ACC112 (cell line): ENCODE measurements around the gene OR3A3.
"Not testable (repeated sequence)": the region's sequence is repeated elsewhere in the genome, so short reads cannot be mapped to it uniquely, and the experiment has no call there.

Experiments used
- H2AFZ ChIP-seq: fragments of 200-600 bp; sonication (generic); one replicate; pipeline ENCODE4 v1.6.0; 2017; ENCODE audit warnings: antibody characterized with exemption, low read length; ENCODE audit not compliant: unreplicated experiment
- H3K27ac ChIP-seq: fragments of 200-600 bp; sonication (generic); 2 replicates; pipeline ENCODE4 v1.5.1; 2014; ENCODE audit warnings: low read depth, mild to moderate bottlenecking, antibody characterized with exemption, low read length, moderate library complexity
- H3K27me3 ChIP-seq: fragments of 200-600 bp; sonication (generic); 2 replicates; pipeline ENCODE4 v1.6.1; 2014; ENCODE audit warnings: mild to moderate bottlenecking, antibody characterized with exemption, low read length, moderate library complexity, mixed read lengths; ENCODE audit not compliant: insufficient read depth
- H3K36me3 ChIP-seq: fragments of 200-600 bp; sonication (generic); 2 replicates; pipeline ENCODE4 v1.6.1; 2016; ENCODE audit warnings: mild to moderate bottlenecking, antibody characterized with exemption, low read length, moderate library complexity, mixed read lengths; ENCODE audit not compliant: insufficient read depth
- H3K4me1 ChIP-seq: fragments of 200-600 bp; sonication (generic); one replicate; pipeline ENCODE4 v1.6.1; 2016; ENCODE audit warnings: low read length, mixed read lengths; ENCODE audit not compliant: insufficient read depth, unreplicated experiment, control insufficient read depth
- H3K4me3 ChIP-seq: fragments of 200-600 bp; sonication (generic); 2 replicates; pipeline ENCODE4 v1.5.1; 2014; ENCODE audit warnings: mild to moderate bottlenecking, low read depth, low read length
- H3K79me2 ChIP-seq: fragments of 200-600 bp; sonication (generic); one replicate; pipeline ENCODE4 v1.6.0; 2016; ENCODE audit warnings: low read length; ENCODE audit not compliant: control insufficient read depth, unreplicated experiment, insufficient read depth

Gene OR3A3

DNA sequence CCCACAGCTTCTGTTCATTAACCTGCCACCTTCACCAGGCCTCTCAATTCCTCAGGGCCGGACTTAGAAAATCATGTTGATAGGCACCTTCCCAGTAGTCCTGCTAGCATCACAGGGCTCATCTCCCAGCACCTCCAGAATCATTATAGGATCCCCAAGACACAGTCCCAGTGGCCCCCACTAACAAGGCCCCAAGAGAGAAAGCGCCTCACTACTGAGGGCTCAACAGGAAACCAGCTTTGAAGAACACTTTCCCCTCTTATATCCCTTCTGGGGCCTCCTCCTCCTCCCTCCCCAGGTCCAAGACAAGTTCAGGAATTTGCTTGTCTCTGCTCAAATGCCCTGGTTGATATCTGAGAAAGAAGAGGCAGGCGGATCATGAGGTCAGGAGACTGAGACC lies at the start of gene OR3A3:
Gene OR3A3, plus strand, starts transcription at position 301 of the 400 bp plus-strand sequence.
- no peaks in the 10 kb centered on the region for H3K36me3 ChIP-seq
- no peaks in the 10 kb centered on the region for H3K79me2 ChIP-seq
- no peak within 1 kb of the TSS for H3K27ac ChIP-seq
- no peaks in the 10 kb centered on the region for H3K27me3 ChIP-seq
- H3K4me1 ChIP-seq: no peaks in the 10 kb centered on the region
- no peak within 1 kb of the TSS for H3K4me3 ChIP-seq
- H2AFZ ChIP-seq: no peak within 1 kb of the TSS

DNA sequence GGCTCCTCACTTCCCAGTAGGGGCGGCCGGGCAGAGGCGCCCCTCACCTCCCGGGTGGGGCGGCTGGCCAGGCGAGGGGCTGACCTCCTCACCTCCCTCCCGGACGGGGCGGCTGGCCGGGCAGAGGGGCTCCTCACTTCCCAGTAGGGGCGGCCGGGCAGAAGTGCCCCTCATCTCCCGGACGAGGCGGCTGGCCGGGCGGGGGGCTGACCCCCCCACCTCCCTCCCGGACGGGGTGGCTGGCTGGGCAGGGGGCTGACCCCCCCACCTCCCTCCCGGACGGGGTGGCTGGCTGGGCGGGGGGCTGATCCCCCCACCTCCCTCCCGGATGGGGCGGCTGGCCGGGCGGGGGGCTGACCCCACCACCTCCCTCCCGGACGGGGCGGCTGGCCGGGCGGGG lies 40.0 kb upstream of the OR3A3 start:
- H3K79me2 ChIP-seq, H2AFZ ChIP-seq, H3K27ac ChIP-seq, H3K36me3 ChIP-seq, H3K4me1 ChIP-seq, H3K27me3 ChIP-seq, H3K4me3 ChIP-seq: not testable (repeated sequence)

DNA sequence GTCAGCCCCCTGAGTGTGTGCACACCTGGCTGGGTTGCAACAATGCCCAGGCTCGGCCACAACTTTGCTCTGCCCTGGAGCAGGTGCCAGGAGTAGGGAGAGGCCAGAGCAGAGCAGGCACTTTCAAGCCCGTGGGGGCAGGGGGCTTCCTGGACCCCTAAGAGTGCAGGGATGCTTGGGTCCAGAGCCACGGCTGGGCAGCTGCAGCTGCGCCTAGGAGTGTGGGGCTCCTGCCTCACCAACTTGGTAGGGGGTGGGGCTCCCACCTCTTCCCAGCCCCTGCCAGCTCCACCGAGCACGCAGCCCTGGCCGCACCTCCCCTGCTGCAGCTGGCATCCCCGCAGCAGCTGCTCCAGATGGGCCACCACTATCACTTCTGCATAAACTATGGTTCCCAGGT lies 32.8 kb upstream of the OR3A3 start:
- no peak overlapping the region for H3K4me3 ChIP-seq
- no peaks in the 10 kb centered on the region for H3K4me1 ChIP-seq
- no peaks in the 10 kb centered on the region for H3K79me2 ChIP-seq
- H3K27me3 ChIP-seq: peaks cover 7% of the 10 kb centered on the region; the same call in 1 of the 2 replicates
- no peaks in the 10 kb centered on the region for H3K36me3 ChIP-seq
- H2AFZ ChIP-seq: no peak overlapping the region
- H3K27ac ChIP-seq: no peak overlapping the region

DNA sequence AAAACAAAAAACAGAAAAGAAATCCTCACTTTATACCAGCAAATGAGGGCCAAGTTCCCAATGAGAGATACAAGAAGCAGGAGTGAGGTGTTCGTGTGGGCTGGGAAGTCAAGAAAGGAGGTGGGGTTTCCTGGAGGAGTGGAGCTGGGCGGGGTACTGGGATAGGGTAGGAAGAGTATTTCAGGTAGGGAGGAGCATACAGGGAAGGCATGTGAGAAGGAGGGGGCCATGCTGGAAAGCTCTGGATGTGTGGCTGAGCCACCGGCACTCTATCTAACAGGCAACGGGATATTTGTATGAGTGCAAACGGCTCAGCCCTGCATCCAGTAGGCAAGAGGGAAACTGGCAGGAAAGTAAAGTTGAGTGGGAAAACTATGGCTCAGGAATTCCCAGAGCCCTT lies 29.2 kb upstream of the OR3A3 start:
- H3K4me1 ChIP-seq: no peaks in the 10 kb centered on the region
- H3K27ac ChIP-seq: no peak overlapping the region
- H3K79me2 ChIP-seq: no peaks in the 10 kb centered on the region
- no peaks in the 10 kb centered on the region for H3K36me3 ChIP-seq
- no peak overlapping the region for H2AFZ ChIP-seq
- peaks cover 19% of the 10 kb centered on the region for H3K27me3 ChIP-seq
- no peak overlapping the region for H3K4me3 ChIP-seq

DNA sequence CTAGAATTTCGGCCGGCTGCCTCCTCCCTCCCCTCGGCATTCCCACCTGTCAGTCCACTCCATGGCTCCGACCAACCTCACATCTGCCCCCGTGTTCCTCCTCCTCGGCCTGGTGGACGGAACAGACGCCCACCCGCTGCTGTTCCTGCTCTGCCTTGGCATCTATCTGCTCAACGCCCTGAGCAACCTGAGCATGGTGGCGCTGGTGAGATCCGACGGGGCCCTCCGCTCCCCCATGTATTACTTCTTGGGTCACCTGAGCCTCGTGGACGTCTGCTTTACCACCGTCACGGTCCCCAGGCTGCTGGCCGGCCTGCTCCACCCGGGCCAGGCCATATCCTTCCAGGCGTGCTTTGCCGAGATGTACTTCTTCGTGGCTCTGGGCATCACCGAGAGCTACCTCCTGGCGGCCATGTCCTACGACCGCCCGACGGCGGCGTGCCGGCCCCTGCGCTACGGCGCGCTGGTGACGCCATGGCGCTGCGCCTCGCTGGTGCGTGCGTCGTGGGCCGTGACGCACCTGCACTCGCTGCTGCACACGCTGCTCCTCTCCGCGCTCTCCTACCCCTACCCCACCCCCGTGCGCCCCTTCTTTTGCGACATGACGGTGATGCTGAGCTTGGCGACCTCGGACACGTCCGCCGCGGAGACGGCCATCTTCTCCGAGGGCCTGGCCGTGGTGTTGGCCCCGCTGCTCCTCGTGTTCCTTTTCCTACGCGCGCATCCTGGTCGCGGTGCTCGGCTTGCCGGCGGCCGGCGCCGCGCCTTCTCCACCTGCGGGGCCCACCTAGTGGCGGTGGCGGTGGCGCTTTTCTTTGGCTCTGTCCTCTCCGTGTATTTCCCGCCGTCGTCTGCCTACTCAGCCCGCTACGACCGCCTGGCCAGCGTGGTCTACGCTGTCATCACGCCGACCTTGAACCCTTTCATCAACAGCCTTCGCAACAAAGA lies 25.0 kb upstream of the OR3A3 start, which contains the start of gene OR3A2:
Gene OR3A2, minus strand, starts transcription at position 440 of the 948 bp plus-strand sequence.
- Histone ChIP-seq H3K4me3 (peak within 1 kb of the TSS; percentile 33; the same call in 1 of the 2 replicates), H3K27ac (no peak within 1 kb of the TSS), H3K4me1 (no peaks in the 10 kb centered on the region), H3K36me3 (no peaks in the 10 kb centered on the region), H2AFZ (no peak within 1 kb of the TSS), H3K79me2 (no peaks in the 10 kb centered on the region), H3K27me3 (peaks cover 19% of the 10 kb centered on the region)

DNA sequence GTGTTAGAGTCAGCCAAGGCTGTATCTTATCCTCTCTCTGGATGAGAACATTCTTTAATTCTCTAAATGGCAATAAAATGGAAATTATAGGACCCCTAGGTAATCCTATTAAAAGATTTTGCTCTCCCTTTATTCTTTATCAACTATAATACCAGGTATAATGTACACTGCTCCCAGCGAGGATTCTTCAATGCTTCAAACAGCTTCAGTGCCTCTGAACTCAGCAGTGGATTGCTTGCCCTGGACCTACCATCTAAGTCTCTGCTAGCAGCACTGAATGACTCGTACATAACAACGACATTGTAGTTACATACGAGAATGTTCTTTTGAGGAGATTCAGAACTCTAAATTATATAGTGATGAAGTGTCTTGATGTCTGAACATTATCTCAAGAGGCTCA lies 21.4 kb upstream of the OR3A3 start:
- Histone ChIP-seq H2AFZ (no peak overlapping the region), H3K79me2 (no peaks in the 10 kb centered on the region), H3K4me1 (no peaks in the 10 kb centered on the region), H3K4me3 (no peak overlapping the region), H3K27ac (no peak overlapping the region), H3K36me3 (no peaks in the 10 kb centered on the region), H3K27me3 (peaks cover 12% of the 10 kb centered on the region)

DNA sequence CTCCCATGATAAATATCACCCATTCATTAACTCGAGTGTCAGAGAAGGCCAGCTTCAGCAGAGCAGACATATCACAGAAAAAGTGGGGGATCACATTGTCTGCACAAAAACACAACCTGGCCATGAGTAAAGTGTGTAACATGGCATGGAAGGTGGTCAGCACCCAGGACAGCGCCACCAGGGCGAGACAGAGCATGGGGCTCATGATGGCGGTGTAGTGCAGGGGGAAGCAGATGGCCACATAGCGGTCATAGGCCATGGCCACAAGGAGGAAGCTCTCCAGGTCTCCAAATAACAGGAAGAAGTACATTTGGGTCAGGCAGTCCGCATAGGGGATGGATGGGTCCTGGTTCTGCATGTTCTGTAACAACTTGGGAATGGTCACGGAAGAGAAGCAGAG lies 13.4 kb upstream of the OR3A3 start:
- peaks cover 13% of the 10 kb centered on the region for H3K27me3 ChIP-seq
- not testable (repeated sequence) for H3K79me2 ChIP-seq, H3K27ac ChIP-seq, H3K4me1 ChIP-seq, H3K4me3 ChIP-seq, H3K36me3 ChIP-seq, H2AFZ ChIP-seq

DNA sequence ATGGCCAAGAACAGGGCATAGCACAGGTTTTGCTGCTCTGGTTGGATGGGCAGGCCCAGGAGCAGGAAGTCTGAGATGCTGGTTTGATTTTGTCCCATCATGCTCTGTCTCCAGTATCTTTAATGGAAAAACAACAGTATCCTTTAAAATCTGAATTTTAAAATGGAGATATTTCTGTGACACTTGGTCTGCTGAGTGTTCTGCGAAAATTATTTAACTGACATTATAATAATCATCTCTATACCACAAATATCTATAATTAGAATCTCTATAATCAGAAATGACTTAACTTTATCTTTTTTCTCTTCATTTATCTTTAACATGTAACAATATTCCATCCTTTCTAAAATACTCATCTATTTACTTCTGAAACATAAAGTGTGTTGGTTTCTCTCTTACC lies 12.9 kb upstream of the OR3A3 start, which contains the start of gene OR1E1:
Gene OR1E1, minus strand, starts transcription at position 101 of the 400 bp plus-strand sequence. Its CDS starts 0 bp downstream, at position 101.
- Histone ChIP-seq H3K36me3 (no peaks in the 10 kb centered on the region), H3K4me3 (no peak within 1 kb of the TSS), H3K4me1 (no peaks in the 10 kb centered on the region), H3K27ac (no peak within 1 kb of the TSS), H3K79me2 (no peaks in the 10 kb centered on the region), H3K27me3 (peaks cover 13% of the 10 kb centered on the region), H2AFZ (no peak within 1 kb of the TSS)

DNA sequence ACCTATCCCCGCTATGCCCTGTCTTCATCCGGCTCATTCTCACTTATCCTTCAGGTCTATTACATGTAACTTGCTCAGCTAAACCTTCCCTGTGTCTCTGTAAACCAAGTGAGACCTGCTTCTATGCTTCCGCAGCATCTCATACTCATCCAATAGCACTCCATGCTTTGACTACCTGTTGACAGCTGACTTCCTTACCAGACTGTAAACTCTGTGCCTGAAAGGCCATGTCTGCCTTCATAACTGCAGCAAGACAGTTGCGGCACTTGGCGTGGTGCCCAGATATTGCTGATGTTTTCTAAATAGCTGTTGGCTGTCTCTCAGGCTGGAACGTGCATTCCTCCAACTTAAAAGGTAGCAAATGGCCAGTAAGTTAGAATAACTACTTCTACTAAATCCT lies 11.1 kb upstream of the OR3A3 start:
- Histone ChIP-seq H3K4me3 (no peak overlapping the region), H3K36me3 (no peaks in the 10 kb centered on the region), H3K4me1 (no peaks in the 10 kb centered on the region), H3K27me3 (peaks cover 13% of the 10 kb centered on the region), H2AFZ (no peak overlapping the region), H3K79me2 (no peaks in the 10 kb centered on the region), H3K27ac (no peak overlapping the region)

DNA sequence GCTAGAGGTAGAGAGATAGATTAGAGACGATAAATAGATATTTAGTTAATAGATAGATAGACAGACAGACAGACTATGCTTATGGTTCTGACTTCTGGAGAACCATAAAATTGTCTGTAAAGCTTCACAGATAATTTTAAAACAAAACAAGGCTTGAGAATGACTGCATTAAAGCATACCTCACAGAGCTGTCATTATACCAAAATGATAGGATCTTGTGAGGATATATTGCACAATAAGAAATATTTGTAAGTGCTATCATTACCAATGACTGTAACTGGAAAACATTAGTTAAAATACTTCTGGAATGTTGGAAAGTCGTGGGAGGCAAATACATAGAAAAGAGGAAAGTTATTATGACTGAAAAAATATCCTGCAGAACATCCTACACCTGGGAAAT lies 9.4 kb upstream of the OR3A3 start:
- no peak overlapping the region for H3K27ac ChIP-seq
- H3K4me1 ChIP-seq: no peaks in the 10 kb centered on the region
- no peaks in the 10 kb centered on the region for H3K79me2 ChIP-seq
- H3K27me3 ChIP-seq: peaks cover 13% of the 10 kb centered on the region
- H2AFZ ChIP-seq: no peak overlapping the region
- no peaks in the 10 kb centered on the region for H3K36me3 ChIP-seq
- no peak overlapping the region for H3K4me3 ChIP-seq

DNA sequence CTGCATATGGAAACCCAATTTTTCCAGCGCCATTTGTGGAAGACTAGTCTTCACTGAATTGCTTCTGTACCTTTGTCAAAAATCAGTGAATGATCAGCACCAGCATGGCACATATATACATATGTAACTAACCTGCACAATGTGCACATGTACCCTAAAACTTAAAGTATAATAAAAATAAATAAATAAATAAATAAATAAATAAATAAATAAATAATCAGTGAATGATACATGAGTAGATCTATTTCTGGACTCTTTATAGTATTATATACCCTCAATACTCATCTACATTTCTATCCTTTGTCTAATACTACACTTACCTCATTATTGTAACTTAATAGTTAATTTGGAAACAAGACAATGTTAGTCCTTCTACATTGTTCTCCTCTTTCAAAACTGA lies 7.3 kb upstream of the OR3A3 start:
- H3K27me3 ChIP-seq: peaks cover 13% of the 10 kb centered on the region
- not testable (repeated sequence) for H3K4me1 ChIP-seq, H3K4me3 ChIP-seq, H3K36me3 ChIP-seq, H3K27ac ChIP-seq, H2AFZ ChIP-seq, H3K79me2 ChIP-seq
